Upper lobe of left lung (tissue), 4 donors: ENCODE measurements around the gene EEF1B2.

Source experiments
- CTCF ChIP-seq, 6 experiments: fragments of 450-650 bp in 4 of 6; fragments of 200-600 bp in 2 of 6; sonication (generic) in 2 of 6; IDR thresholded peaks; one replicate each; pipeline ENCODE4 v1.5.1; 2016 to 2019; ENCODE audit warnings: antibody characterized with exemption in 6 of 6
- EP300 ChIP-seq, 4 donors: sonication (generic); formaldehyde crosslinking; IDR thresholded peaks; one replicate each; pipeline ENCODE4 v1.5.1; 2017; ENCODE audit warnings: antibody characterized with exemption in 4 of 4, control low read depth in 2 of 4
- POLR2A ChIP-seq, 4 donors: fragments of 450-650 bp; IDR thresholded peaks; one replicate each; pipeline ENCODE4 v1.5.1; 2016 to 2017; ENCODE audit warnings: antibody characterized with exemption in 4 of 4, mild to moderate bottlenecking in 2 of 4

- no peak for TF ChIP-seq CTCF (IDR thresholded peaks at IDR 0.05)
- TF ChIP-seq POLR2A (IDR thresholded peaks at IDR 0.05) = no peak
- TF ChIP-seq EP300 (IDR thresholded peaks at IDR 0.05) = no peak
These were observed 52.1 kb downstream of the EEF1B2 start for GRCh38 chr2:206211657-206212255.
